Esophagus (tissue), 2 donors: Measurements from ENCODE around the gene PORCN. TPM values are rescaled to one million over a fixed set of nuclear protein-coding genes. Genes with fewer than 3 reads are reported as not detected.

ENCODE experiments used
- H3K27ac ChIP-seq, 2 donors: one replicate each; pipeline ENCODE4 v1.5.1; 2013; ENCODE audit warnings: low read depth in 2 of 2, mild to moderate bottlenecking in 2 of 2, inconsistent platforms in 1 of 2, low read length in 1 of 2, moderate library complexity in 1 of 2
- H3K27me3 ChIP-seq, 2 donors: one replicate each; pipeline ENCODE4 v1.6.1; 2013; ENCODE audit warnings: low read length in 2 of 2, control low read depth in 1 of 2, mild to moderate bottlenecking in 1 of 2; ENCODE audit not compliant: insufficient read depth in 2 of 2, control insufficient read depth in 1 of 2
- H3K36me3 ChIP-seq, 2 donors: one replicate each; pipeline ENCODE4 v1.6.1; 2013; ENCODE audit warnings: low read length in 1 of 2; ENCODE audit not compliant: control insufficient read depth in 2 of 2, insufficient read depth in 2 of 2
- H3K4me1 ChIP-seq, 2 donors: one replicate each; pipeline ENCODE4 v1.6.1; 2013; ENCODE audit warnings: low read length in 1 of 2; ENCODE audit not compliant: control insufficient read depth in 2 of 2, insufficient read depth in 2 of 2
- H3K4me3 ChIP-seq, 2 donors: one replicate each; pipeline ENCODE4 v1.5.1; 2013; ENCODE audit warnings: low read length in 2 of 2, mild to moderate bottlenecking in 2 of 2, low read depth in 1 of 2, moderate library complexity in 1 of 2
- H3K9me3 ChIP-seq, 2 donors: one replicate each; pipeline ENCODE4 v1.6.1; 2013; ENCODE audit warnings: mild to moderate bottlenecking in 2 of 2, low read depth in 1 of 2, low read length in 1 of 2, moderate library complexity in 1 of 2; ENCODE audit not compliant: control insufficient read depth in 2 of 2, insufficient read depth in 1 of 2
- WGBS, 2 donors: extraction: QIAGEN DNeasy Blood & Tissue Kit; methylation state at CpG; one replicate each; pipeline ENCODE4 v1.1.7; 2013; 5-methylcytosine and 5-hydroxymethylcytosine counted together
- polyA plus RNA-seq, 2 donors: library from polyadenylated mRNA; stranded (reverse); fragments of 200-250 nt; gene quantifications; one replicate each; pipeline ENCODE4 v1.2.3, GENCODE V29; 2013
- donor health status: healthy with polysubstance abuse.
- donor health status: Bipolar disorder and iron deficiency.

The PORCN gene
- polyA plus RNA-seq, 2 donors = 15.6 to 16.8 TPM

GRCh38 chrX:48475296-48475695 lies 33.5 kb upstream of the PORCN start:
- Histone ChIP-seq H3K4me1 (peaks cover 0 to 2% of the 10 kb centered on the region in 2 donors), H3K27ac (no peak overlapping the region), H3K27me3 (no peaks in the 10 kb centered on the region), H3K4me3 (peak overlapping the region in 1 of 2 donors; percentile 78), H3K36me3 (peaks cover 0 to 7% of the 10 kb centered on the region in 2 donors), H3K9me3 (no peaks in the 10 kb centered on the region)
- WGBS, 2 donors = 2 to 26% methylated on average over 5 of the region's 5 CpGs

GRCh38 chrX:48475774-48476577 lies 32.8 kb upstream of the PORCN start, which contains the start of gene FTSJ1:
TSS of gene FTSJ1 (plus strand) at chrX:48476199. CDS start at chrX:48478048, 1,849 bp downstream.
- Histone ChIP-seq H3K27me3 (no peaks in the 10 kb centered on the region), H3K36me3 (peaks cover 0 to 8% of the 10 kb centered on the region in 2 donors), H3K9me3 (no peaks in the 10 kb centered on the region), H3K4me3 (peak within 1 kb of the TSS; percentile 78 to 85), H3K4me1 (peaks cover 0 to 2% of the 10 kb centered on the region in 2 donors), H3K27ac (peak within 1 kb of the TSS; percentile 82 to 87)
- 0 to 27% methylated on average over 74 to 75 of the region's 75 CpGs for WGBS, 2 donors

- H3K27ac ChIP-seq = no peak overlapping the region
- H3K4me3 ChIP-seq = peak overlapping the region; percentile 34 to 78
- peaks cover 0 to 2% of the 10 kb centered on the region in 2 donors for H3K4me1 ChIP-seq
- no peaks in the 10 kb centered on the region for H3K9me3 ChIP-seq
- WGBS, 2 donors = 49 to 73% methylated on average over 4 of the region's 4 CpGs
- no peaks in the 10 kb centered on the region for H3K27me3 ChIP-seq
- peaks cover 4 to 16% of the 10 kb centered on the region in 2 donors for H3K36me3 ChIP-seq
Measured at GRCh38 chrX:48476919-48477318, 31.9 kb upstream of the PORCN start.

- H3K4me3 ChIP-seq = no peak overlapping the region
- H3K36me3 ChIP-seq = peaks cover 4 to 24% of the 10 kb centered on the region in 2 donors
- WGBS, 2 donors = 93% methylated on average over 19 of the region's 19 CpGs
- peaks cover 0 to 2% of the 10 kb centered on the region in 2 donors for H3K4me1 ChIP-seq
- no peak overlapping the region for H3K27ac ChIP-seq
- H3K9me3 ChIP-seq = no peaks in the 10 kb centered on the region
- no peaks in the 10 kb centered on the region for H3K27me3 ChIP-seq
Measured at GRCh38 chrX:48477960-48478755, 30.6 kb upstream of the PORCN start.

GRCh38 chrX:48478806-48479205 lies 30.0 kb upstream of the PORCN start:
- H3K9me3 ChIP-seq = no peaks in the 10 kb centered on the region
- H3K27ac ChIP-seq = no peak overlapping the region
- no peaks in the 10 kb centered on the region for H3K27me3 ChIP-seq
- H3K4me3 ChIP-seq = no peak overlapping the region
- peaks cover 0 to 2% of the 10 kb centered on the region in 2 donors for H3K4me1 ChIP-seq
- H3K36me3 ChIP-seq = peaks cover 4 to 28% of the 10 kb centered on the region in 2 donors
- WGBS, 2 donors = 89 to 94% methylated on average over 5 of the region's 5 CpGs

GRCh38 chrX:48480142-48480541 lies 28.6 kb upstream of the PORCN start:
- peaks cover 0 to 2% of the 10 kb centered on the region in 2 donors for H3K4me1 ChIP-seq
- no peak overlapping the region for H3K4me3 ChIP-seq
- H3K9me3 ChIP-seq = no peaks in the 10 kb centered on the region
- no peak overlapping the region for H3K27ac ChIP-seq
- H3K27me3 ChIP-seq = no peaks in the 10 kb centered on the region
- H3K36me3 ChIP-seq = peaks cover 4 to 28% of the 10 kb centered on the region in 2 donors
- 82 to 91% methylated on average over 3 of the region's 3 CpGs for WGBS, 2 donors

GRCh38 chrX:48480583-48480982 lies 28.2 kb upstream of the PORCN start:
- Histone ChIP-seq H3K4me3 (no peak overlapping the region), H3K27me3 (no peaks in the 10 kb centered on the region), H3K27ac (no peak overlapping the region), H3K4me1 (peaks cover 0 to 2% of the 10 kb centered on the region in 2 donors), H3K36me3 (peaks cover 4 to 28% of the 10 kb centered on the region in 2 donors), H3K9me3 (no peaks in the 10 kb centered on the region)
- WGBS, 2 donors = 89 to 91% methylated on average over 3 of the region's 3 CpGs

GRCh38 chrX:48482526-48482925 lies 26.3 kb upstream of the PORCN start:
- Histone ChIP-seq H3K27me3 (no peaks in the 10 kb centered on the region), H3K27ac (no peak overlapping the region), H3K9me3 (no peaks in the 10 kb centered on the region), H3K4me3 (no peak overlapping the region), H3K36me3 (peaks cover 4 to 28% of the 10 kb centered on the region in 2 donors), H3K4me1 (no peaks in the 10 kb centered on the region)
- 71 to 75% methylated on average over 7 of the region's 7 CpGs for WGBS, 2 donors

- Histone ChIP-seq H3K36me3 (peaks cover 0 to 7% of the 10 kb centered on the region in 2 donors), H3K27ac (peak overlapping the region in 1 of 2 donors; percentile 24), H3K4me3 (no peak overlapping the region), H3K9me3 (peaks cover 0 to 2% of the 10 kb centered on the region in 2 donors), H3K27me3 (no peaks in the 10 kb centered on the region), H3K4me1 (peaks cover 0 to 7% of the 10 kb centered on the region in 2 donors)
- 76% methylated on average over 10 of the region's 10 CpGs for WGBS, 2 donors
Measured at GRCh38 chrX:48487362-48487798, 21.4 kb upstream of the PORCN start.
